GM18519 (cell line): Measurements from ENCODE around the gene R3HDM2.
"Not testable (repeated sequence)": the region's sequence is repeated elsewhere in the genome, so short reads cannot be mapped to it uniquely, and the experiment has no call there.

Experiments used
- ATAC-seq: cut with Tn5 transposase; IDR thresholded peaks from one replicate; pipeline ENCODE4 v1.9.1; 2021; ENCODE audit warnings: mild to moderate bottlenecking, moderate library complexity; ENCODE audit not compliant: unreplicated experiment, low FRiP score

Gene R3HDM2

DNA sequence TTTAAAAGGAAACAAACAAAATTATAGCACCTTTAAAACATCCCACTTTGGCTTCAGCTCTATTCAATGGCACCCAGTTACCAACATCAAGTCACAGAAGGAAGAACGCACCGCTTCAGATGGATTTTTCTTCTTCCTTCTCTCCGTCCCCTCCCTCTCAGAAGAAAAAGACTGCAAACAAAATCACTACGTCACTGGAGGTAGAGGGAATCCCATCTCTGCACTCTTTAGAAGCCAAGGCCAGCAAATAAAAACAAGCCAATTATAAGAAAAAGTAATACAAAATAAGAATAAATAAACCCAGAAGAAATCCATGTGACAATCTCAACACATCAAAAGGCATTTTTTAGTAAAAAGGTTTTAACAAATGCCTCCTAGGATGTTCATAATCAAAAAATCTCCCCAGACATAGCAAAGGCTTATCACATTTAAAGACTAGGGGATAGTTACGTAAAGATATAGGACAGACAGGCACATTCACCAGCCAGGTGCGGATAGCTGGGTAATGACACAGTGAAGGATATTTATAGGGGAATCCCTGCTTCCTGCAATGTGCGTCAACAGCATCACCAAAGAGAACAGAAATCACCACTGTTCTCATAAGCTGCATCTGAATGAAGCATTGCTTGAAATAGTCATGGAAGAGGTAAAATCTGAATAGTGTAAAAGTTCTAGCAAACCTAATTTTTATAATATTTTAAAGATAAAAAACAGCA lies 89.4 kb downstream of the R3HDM2 start:
- no peak for ATAC-seq

DNA sequence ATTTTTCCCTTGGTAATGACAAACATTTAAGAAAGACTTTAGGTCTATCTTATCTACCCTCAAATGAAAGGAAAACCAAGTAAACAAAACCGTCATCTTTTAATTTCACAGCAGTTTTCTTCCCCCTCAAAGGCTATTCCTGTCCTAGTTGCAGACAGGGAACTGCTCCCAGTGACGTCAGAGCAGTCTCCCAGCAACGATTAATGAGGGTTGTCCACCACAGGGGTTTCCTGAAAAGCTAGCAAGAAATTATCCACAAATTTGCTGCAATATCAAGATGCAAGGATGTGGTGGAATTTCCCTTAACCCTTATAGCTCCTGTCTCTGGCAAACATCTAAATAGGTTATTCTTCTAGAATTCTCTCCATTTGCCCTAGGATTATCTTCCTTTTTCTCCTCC lies 90.7 kb downstream of the R3HDM2 start:
- ATAC-seq: no peak

DNA sequence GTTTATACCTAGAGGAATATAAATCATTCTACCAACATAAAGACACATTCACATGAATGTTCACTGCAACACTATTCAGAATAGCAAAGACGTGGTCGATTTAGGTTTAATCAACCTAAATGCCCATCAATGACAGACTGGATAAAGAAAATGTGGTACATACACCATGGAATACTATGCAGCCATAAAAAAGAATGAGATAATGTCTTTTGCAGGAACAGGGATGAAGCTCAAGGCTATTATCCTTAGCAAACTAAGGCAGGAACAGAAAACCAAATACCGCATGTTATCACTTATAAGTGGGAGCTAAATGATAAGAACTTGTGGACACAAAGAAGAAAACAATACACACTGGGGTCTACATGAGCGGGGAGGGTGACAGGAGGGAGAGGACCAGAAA lies 94.5 kb downstream of the R3HDM2 start:
- ATAC-seq: not testable (repeated sequence)

DNA sequence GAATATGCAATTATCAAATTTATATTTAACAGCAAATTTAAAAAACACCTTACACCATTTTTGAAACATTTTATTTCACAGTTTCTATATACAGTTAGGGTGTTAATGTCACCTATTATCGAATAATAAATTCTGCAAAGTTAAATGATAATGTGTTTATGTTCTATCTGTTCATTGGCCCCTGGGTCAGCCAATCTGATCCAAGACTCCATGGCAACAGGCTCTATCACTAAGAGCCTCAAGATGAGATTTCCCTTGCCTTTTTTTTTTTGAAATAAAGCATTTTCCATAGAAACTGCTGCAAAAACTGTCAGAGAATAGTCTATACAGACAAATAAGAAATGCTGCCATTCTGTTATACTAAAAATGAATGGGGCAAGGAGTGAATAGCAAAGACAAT lies 96.6 kb downstream of the R3HDM2 start:
- ATAC-seq: no peak

DNA sequence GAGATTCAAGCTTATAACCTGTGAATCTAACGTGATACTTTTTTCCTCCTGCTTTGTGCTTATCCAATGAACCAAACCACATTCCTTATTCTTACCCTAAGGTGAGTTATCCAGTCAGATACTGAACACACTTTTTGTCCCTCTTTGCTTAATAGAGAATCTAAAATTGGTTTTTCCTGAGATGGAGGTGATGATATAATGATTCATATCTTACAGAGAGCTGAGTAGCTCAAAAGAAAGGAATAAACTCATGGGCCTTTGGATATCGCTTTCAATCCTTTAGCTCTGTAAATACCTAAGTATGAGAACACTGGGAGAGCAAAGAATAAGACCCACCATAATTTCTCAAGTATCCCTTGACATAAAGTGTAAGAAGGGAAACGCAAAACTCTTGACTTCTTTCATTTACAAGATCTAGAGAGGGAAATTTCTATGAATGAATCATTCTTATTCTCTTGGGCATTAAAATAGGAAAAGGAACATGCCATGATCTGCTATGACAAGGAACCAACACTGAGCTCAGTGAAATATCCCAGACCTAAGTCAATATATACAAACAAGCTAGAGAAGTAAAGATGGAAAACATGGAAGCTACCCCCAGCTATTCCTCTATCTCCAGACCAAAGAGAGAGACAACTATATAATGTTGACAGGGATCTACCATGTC lies 98.1 kb downstream of the R3HDM2 start:
- no peak for ATAC-seq

DNA sequence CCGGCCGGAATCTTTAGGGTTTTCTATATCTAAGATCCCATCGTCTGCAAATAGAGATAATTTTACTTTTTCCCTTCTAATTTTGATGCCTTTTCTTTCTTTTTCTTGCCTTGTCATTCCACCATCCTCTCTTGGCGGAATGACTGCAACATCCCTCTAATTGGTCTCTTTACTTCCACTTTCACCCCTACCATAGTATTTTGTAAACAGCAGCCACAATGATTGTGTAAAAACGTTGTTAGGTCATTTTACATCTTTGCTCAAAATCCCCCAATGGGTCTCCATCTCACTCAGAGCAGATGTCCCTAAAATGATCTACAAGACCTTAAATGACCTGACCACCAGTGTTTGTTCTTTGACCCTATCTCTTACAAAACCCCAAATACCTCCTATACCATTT lies 99.9 kb downstream of the R3HDM2 start:
- no peak for ATAC-seq

DNA sequence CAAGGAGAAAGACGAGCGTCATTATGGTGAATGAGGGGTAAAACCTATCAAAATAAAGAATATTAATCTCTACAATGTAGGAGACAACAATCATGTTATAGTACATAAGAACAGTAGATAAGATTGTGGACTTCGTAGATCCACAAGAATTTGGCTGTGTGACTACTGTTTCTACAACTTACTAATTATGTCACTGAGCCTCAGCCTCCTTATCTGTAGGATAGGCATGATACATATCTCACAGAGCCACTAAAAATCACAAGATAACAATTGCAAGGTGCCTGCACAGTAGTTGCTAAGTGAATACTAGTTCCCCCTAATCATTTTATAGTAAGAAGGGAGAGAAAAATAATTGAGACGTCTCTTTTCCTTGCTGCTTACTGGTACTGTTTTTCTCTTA lies 101.6 kb downstream of the R3HDM2 start:
- no peak for ATAC-seq

DNA sequence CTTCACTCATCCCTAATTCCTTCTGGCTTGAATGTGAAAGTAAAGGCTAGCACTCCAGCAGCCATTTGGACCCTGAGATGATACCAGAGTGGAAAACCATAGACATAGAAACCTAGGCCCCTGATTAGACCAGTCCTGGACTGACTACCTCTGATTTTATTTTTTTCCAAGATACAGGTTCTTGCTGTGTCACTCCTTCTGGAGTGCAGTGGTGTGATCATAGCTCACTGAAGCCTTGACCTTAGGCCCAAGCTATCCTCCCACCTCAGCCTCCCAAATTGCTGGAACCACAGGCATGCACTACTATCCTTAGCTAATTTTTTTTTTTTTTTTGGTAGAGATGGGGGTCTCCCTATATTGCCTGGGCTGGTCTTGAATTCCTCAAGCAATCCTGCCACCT lies 105.4 kb downstream of the R3HDM2 start:
- no peak for ATAC-seq

DNA sequence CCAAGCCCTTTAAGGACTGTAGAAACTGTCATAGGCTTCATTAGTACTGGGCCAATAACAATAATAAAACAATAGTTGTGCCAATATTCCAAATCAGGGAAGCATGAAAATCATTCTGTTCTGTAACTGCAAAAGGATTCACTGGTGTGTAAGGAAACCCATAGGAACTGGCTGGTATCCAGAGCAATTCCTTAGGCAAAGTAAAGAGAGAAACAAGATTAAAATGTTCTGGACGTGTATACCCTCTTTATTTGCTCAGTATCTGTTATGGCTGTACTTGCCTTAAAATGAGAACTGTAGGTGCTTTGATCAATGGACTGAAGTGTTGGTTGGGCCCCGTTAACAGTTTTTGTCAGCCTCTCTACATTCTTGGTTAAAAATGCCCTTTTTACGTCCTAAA lies 107.4 kb downstream of the R3HDM2 start:
- no peak for ATAC-seq

DNA sequence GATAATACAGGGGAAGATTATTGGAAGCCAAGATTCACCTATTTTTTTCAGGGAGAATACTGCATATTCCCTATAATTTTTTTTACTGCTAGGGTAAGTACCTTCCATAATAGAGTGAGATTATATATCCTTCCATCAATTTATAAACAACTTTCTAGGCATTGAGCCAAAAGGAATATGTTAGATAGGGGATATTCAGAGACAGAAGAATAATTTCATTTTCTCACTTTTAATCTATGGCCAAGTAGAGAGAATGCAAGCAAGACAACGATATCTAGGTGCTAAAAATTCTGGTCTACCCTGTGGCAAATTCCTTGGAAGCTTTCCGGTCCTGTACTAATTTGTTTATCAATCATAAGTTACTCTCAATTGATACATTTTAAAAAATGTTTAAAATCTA lies 110.2 kb downstream of the R3HDM2 start:
- no peak for ATAC-seq

DNA sequence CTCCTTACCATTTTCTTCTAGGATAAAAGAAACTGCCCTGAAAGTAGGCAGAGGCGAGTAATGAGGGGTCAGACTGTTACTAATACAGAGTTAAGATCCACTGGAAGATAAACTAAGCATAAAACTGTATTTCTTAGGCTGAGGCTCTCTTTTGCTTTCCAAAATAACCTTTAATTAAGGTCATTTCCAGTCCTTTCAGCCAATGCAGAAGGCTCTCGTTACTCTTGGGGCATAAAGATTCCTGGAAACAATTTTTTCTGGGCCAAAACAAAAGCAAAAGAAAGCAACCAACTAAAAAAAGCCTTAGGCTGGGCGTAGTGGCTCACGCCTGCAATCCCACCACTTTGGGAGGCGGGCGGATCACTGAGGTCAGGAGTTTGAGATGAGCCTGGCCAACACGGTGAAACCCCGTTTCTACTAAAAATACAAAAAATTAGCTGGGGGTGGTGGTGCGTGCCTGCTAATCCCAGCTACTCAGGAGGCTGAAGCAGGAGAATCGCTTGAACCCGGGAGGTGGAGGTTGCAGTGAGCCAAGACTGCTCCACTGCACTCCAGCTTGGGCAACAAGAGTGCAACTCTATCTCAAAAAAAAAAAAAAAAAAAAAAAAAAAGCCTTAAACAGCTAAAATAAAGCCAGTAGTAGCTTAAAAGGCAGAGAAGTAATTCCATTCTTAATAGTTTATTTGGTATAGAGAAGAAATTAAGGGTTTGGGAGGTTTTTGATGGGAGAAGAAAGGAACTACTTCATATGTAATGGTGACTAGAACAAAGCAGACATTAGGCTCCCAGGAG lies 111.0 kb downstream of the R3HDM2 start:
- ATAC-seq: no peak

DNA sequence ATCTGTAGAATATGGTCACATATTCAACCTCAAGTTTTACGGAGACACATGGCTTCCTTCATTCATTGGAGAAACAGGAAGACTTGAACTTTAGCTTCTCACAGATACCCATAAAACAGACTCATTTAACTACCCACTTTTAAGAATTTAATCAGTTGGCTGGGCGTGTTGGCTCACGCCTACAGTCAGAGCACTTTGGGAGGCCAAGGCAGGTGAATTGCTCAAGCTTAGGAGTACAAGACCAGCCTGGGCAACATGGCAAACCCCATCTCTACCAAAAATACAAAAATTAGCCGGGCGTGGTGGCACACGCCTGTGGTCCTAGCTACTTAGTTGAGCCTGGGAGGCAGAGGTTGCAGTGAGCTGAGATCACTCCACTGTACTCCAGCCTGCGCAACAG lies 115.2 kb downstream of the R3HDM2 start:
- no peak for ATAC-seq

DNA sequence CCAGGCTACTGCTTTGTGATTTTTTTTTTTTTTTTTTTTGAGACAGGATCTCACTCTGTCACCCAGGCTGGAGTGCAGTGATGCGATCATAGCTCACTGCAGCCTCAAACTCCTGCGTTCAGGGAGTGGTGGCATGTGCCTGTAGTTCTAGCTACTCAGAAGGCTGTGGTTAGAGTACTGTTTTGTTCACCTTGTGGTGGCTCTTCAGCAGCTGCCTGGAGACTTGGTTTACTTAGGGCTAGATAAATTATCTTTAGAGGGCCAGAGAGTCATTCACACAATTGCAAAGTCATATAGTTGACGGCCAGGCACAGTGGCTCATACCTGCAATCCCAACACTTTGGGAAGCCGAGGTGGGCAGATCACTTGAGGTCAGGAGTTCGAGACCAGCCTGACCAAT lies 118.6 kb downstream of the R3HDM2 start:
- ATAC-seq: not testable (repeated sequence)

DNA sequence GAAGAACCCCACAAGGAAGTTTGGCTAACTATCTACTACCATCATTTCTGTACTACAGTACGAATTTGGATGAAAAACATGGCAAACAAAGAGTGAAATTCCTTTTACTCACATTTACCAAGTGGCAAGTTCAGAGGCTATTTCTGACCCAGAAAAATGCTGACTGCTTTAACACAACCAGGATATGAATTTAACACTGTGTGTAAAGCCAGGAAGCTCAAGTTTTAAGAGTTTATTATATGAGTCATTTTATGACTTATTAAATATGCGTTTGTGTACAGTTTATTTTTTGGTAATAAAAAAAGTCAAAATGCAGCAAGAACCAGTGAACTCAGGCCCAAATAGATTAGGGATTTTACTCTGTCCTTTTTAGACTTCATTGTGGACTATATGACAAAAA lies 121.4 kb downstream of the R3HDM2 start:
- ATAC-seq: no peak

DNA sequence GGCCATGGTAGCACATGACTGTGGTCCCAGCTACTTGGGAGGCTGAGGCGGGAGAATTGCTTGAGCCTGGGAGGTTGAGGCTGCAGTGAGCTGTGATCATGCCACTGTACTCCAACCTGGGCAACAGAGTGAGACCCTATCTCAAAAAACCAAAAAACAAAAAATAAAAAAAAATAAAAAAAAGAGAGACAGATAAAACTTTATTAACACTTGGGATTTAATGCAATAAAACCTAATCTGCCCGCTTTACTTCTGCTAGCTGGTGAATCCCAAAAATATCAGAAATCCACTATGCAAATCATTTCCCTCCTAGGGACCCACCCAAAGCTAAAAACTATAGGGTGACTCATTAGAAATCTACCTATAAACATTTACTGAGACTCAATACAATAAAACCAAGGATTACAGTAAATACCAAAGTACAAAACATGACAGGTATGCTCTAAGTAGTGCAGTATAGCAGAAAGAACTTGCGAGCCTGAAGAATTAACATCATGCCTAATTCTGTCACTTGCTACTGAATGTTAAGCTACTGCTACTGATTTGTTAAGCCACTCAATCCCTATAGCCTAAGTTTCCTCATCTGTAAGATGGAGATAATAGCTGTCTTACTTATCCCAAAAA lies 129.8 kb downstream of the R3HDM2 start:
- ATAC-seq: no peak

DNA sequence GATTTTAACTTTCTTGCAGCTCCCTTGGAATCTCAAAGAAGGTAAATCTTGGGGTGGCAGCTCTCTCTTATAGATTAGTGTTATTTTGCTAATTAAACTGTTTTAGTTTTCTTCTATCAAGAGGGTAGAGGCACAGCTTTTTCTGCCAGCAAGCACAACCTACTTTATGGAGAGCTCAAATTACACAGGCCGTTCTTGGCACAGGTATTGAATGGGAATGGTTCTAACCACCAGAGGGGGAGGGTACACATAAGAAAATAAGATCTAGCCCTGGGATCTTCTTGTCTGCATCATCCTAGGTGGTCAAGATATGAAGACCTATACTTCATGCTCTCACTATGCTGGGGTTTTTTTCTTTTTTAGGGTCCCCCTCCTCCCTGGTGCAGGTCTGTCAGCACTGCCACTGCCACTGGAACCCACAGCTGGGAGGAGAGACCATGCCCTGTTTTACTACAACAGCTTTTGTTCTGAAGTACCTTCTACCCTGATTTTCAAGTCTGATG lies 131.3 kb downstream of the R3HDM2 start:
- ATAC-seq: no peak

DNA sequence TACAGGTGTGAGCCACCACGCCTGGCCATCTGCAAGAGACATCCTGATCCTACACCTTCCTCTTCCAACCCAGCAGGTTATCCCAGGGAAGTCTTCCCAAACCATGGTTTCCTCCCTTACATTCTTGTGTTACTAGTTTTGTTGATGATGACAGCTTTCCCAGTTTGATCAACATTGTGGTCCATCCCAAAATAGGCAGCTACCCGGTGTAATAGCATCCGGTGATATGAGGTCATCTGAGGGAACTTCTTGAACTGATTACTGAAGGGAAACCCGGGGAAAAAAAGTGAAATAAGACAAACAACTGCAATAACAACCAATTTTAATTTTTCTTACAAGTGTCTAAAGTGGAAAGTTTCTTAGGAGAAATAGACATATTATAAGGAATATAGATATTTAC lies 134.6 kb downstream of the R3HDM2 start:
- ATAC-seq: no peak

DNA sequence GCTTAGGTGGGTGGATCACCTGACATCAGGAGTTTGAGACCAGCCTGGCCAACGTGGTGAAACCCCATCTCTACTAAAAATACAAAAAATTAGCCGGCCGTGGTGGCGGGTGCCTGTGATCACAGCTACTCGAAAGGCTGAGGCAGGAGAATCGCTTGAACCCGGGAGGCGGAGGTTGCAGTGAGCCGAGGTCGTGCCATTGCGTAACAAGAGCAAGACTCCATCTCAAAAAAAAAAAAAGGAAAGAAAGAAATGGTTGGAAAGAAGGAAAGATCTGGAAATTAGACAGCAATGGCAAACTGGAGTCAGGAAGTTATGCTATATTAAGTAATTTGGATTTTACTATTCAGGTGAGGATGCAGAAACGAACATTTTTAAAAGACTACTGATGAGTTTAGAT lies 148.8 kb downstream of the R3HDM2 start:
- ATAC-seq: not testable (repeated sequence)

DNA sequence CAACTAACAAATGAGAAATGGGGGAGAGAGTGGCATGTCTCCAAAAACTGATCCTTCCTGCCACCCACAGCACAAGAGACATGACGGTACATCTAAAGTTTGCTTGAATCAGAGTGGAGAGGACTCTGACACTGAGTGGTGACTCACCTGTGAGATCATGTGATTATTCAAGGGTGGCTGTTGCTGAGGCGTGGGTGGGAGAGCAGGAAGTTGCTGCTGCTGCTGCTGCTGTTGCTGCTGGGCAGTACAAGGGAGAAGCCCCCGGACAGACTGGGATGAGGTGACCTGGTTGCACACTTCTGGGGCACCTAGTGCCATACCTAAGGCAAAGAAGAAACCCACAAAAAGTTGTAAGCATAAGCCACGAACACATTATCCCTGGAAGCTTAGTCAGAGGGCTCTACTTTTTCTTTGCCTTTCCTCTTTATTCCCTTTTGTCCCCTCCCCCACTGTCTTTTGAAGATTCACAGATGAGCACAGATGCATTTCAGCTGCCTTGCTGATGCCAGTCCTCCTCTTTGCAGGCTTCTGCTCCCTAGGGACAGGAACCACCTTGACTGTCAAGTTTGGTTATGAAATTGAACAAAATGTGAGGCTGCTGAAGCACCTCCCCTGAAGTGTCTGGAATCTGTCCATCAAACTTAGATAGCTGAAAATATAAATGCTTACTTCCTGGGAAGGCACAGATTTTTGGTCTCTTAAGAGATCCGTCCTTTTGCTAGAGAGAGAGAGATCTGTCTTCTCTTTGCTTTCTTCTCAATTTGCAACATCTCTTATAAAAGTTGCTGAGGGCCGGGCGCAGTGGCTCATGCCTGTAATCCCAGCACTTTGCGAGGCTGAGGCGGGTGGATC lies 150.4 kb downstream of the R3HDM2 start:
- peak; percentile 88 for ATAC-seq
